Suprapubic skin (tissue), 4 donors: ENCODE measurements around the gene VASH1. TPM values are rescaled to one million over a fixed set of nuclear protein-coding genes. Genes with fewer than 3 reads are reported as not detected.
"Not testable (repeated sequence)": the region's sequence is repeated elsewhere in the genome, so short reads cannot be mapped to it uniquely, and the experiment has no call there.

ENCODE experiments used
- DNase-seq, 2 donors: peaks; one replicate each; pipeline ENCODE4 v3.0.0-alpha.2; 2019; ENCODE audit warnings: low spot score in 2 of 2
- H3K27ac ChIP-seq: fragments of 200-600 bp; sonication (generic); one replicate; pipeline ENCODE4 v1.5.1; 2019
- H3K27me3 ChIP-seq: fragments of 200-600 bp; sonication (generic); one replicate; pipeline ENCODE4 v1.5.1; 2019
- H3K36me3 ChIP-seq: fragments of 200-600 bp; sonication (generic); one replicate; pipeline ENCODE4 v1.5.1; 2019
- H3K4me1 ChIP-seq: fragments of 200-600 bp; sonication (generic); one replicate; pipeline ENCODE4 v1.5.1; 2019
- H3K4me3 ChIP-seq: fragments of 200-600 bp; sonication (generic); one replicate; pipeline ENCODE4 v1.5.1; 2019; ENCODE audit warnings: mild to moderate bottlenecking
- H3K9me3 ChIP-seq: fragments of 200-600 bp; sonication (generic); one replicate; pipeline ENCODE4 v1.5.1; 2019
- CTCF ChIP-seq, 2 donors: fragments of 200-600 bp in 1 of 2; fragments of 450-650 bp in 1 of 2; sonication (generic) in 1 of 2; IDR thresholded peaks; one replicate each; pipeline ENCODE4 v1.5.1; 2016 to 2019; ENCODE audit warnings: antibody characterized with exemption in 2 of 2, mild to moderate bottlenecking in 1 of 2, moderate library complexity in 1 of 2
- EP300 ChIP-seq: sonication (generic); formaldehyde crosslinking; IDR thresholded peaks from one replicate; pipeline ENCODE4 v1.6.1; 2017; ENCODE audit warnings: antibody characterized with exemption
- POLR2A ChIP-seq, 2 donors: fragments of 450-650 bp; IDR thresholded peaks; one replicate each; pipeline ENCODE4 v1.6.1; 2017; ENCODE audit warnings: antibody characterized with exemption in 2 of 2, mild to moderate bottlenecking in 2 of 2, moderate library complexity in 2 of 2
- POLR2AphosphoS5 ChIP-seq, 3 donors: sonication (generic); formaldehyde crosslinking; IDR thresholded peaks; one replicate each; pipeline ENCODE4 v1.6.1; 2017; ENCODE audit warnings: antibody characterized with exemption in 3 of 3
- WGBS: methylation state at CpG from one replicate; pipeline ENCODE4 v1.1.5; 2018; 5-methylcytosine and 5-hydroxymethylcytosine counted together
- total RNA-seq, 4 donors: library from RNA; depleted of rRNA; stranded (reverse); fragments of >200 nt; gene quantifications; one replicate each; pipeline ENCODE4 v1.1.0, GENCODE V29; 2016

The VASH1 gene
- total RNA-seq, 4 donors from 2014 or later, result 0.68 to 5.8 (median 4.1) TPM

- H3K36me3 ChIP-seq, result no peaks in the 10 kb centered on the region
- H3K4me3 ChIP-seq, result no peak overlapping the region
- H3K4me1 ChIP-seq, result peaks cover 7% of the 10 kb centered on the region
- H3K9me3 ChIP-seq, result no peaks in the 10 kb centered on the region
- WGBS, result 53% methylated on average over 4 of the region's 4 CpGs
- DNase-seq, result no peak
- H3K27me3 ChIP-seq, result no peaks in the 10 kb centered on the region
- H3K27ac ChIP-seq, result peak overlapping the region; percentile 26
- no peak for TF ChIP-seq POLR2A (IDR thresholded peaks at IDR 0.05)
- no peak for TF ChIP-seq EP300
- TF ChIP-seq POLR2AphosphoS5 (IDR thresholded peaks at IDR 0.05), result no peak
- TF ChIP-seq CTCF (IDR thresholded peaks at IDR 0.05), result no peak
Measured at GRCh38 chr14:76716285-76716684, 45.0 kb upstream of the VASH1 start.

GRCh38 chr14:76717508-76718290 lies 43.6 kb upstream of the VASH1 start:
- H3K36me3 ChIP-seq, result no peaks in the 10 kb centered on the region
- H3K4me3 ChIP-seq, result no peak overlapping the region
- no peaks in the 10 kb centered on the region for H3K27me3 ChIP-seq
- no peak for TF ChIP-seq POLR2A (IDR thresholded peaks at IDR 0.05)
- no peak for TF ChIP-seq EP300
- no peak for TF ChIP-seq CTCF (IDR thresholded peaks at IDR 0.05)
- H3K4me1 ChIP-seq, result peaks cover 7% of the 10 kb centered on the region
- H3K9me3 ChIP-seq, result no peaks in the 10 kb centered on the region
- 90% methylated on average over 9 of the region's 9 CpGs for WGBS
- H3K27ac ChIP-seq, result no peak overlapping the region
- no peak for DNase-seq

- 77% methylated on average over 6 of the region's 6 CpGs for WGBS
- Histone ChIP-seq H3K9me3 (no peaks in the 10 kb centered on the region), H3K36me3 (no peaks in the 10 kb centered on the region), H3K27ac (no peak overlapping the region), H3K27me3 (no peaks in the 10 kb centered on the region), H3K4me1 (peaks cover 7% of the 10 kb centered on the region), H3K4me3 (no peak overlapping the region)
- TF ChIP-seq POLR2A (IDR thresholded peaks at IDR 0.05) (no peak), POLR2AphosphoS5 (IDR thresholded peaks at IDR 0.05) (no peak), CTCF (IDR thresholded peaks at IDR 0.05) (no peak), EP300 (no peak)
- DNase-seq, result no peak
Measured at GRCh38 chr14:76718306-76719040, 42.8 kb upstream of the VASH1 start.

- H3K36me3 ChIP-seq, result no peaks in the 10 kb centered on the region
- H3K4me1 ChIP-seq, result peaks cover 7% of the 10 kb centered on the region
- H3K27ac ChIP-seq, result no peak overlapping the region
- TF ChIP-seq EP300 (no peak), CTCF (IDR thresholded peaks at IDR 0.05) (no peak), POLR2AphosphoS5 (IDR thresholded peaks at IDR 0.05) (no peak), POLR2A (IDR thresholded peaks at IDR 0.05) (no peak)
- no peak for DNase-seq
- 81% methylated on average over 9 of the region's 9 CpGs for WGBS
- H3K4me3 ChIP-seq, result no peak overlapping the region
- no peaks in the 10 kb centered on the region for H3K27me3 ChIP-seq
- H3K9me3 ChIP-seq, result no peaks in the 10 kb centered on the region
Measured at GRCh38 chr14:76719666-76720065, 41.6 kb upstream of the VASH1 start.

GRCh38 chr14:76720382-76720813 lies 40.9 kb upstream of the VASH1 start:
- DNase-seq, result no peak
- Histone ChIP-seq H3K27me3 (no peaks in the 10 kb centered on the region), H3K4me3 (no peak overlapping the region), H3K4me1 (peaks cover 7% of the 10 kb centered on the region), H3K27ac (no peak overlapping the region), H3K36me3 (no peaks in the 10 kb centered on the region), H3K9me3 (no peaks in the 10 kb centered on the region)
- TF ChIP-seq POLR2AphosphoS5 (IDR thresholded peaks at IDR 0.05) (no peak), EP300 (no peak), CTCF (IDR thresholded peaks at IDR 0.05) (no peak), POLR2A (IDR thresholded peaks at IDR 0.05) (no peak)
- 60% methylated on average over 3 of the region's 3 CpGs for WGBS

GRCh38 chr14:76721506-76721905 lies 39.8 kb upstream of the VASH1 start:
- not testable (repeated sequence) for H3K27ac ChIP-seq, H3K4me1 ChIP-seq, H3K9me3 ChIP-seq, H3K4me3 ChIP-seq, H3K36me3 ChIP-seq, DNase-seq, H3K27me3 ChIP-seq
- WGBS, result 88% methylated on average over 11 of the region's 11 CpGs
